Loucy (cell line): ENCODE data around the gene TRMT11.

ENCODE experiments used
- CTCF ChIP-seq: fragments of 200-600 bp; sonication (generic); conservative IDR thresholded peaks from 2 replicates; pipeline ENCODE4 v1.5.1; 2014; ENCODE audit warnings: mild to moderate bottlenecking, antibody characterized with exemption, low read length
- EZH2phosphoT487 ChIP-seq: fragments of 200-600 bp; IDR thresholded peaks from 2 replicates; pipeline ENCODE4 v1.6.1; 2018; ENCODE audit warnings: antibody characterized with exemption, mild to moderate bottlenecking, moderate library complexity, borderline replicate concordance

- no peak for TF ChIP-seq EZH2phosphoT487
- TF ChIP-seq CTCF = no peak
Observed at GRCh38 chr6:125955973-125956372, 30.4 kb upstream of the TRMT11 start.
